Cardiac muscle cell (in vitro differentiated cells and primary cell): Measurements from ENCODE around the gene TNNT2. TPM values are rescaled to one million over a fixed set of nuclear protein-coding genes. Genes with fewer than 3 reads are reported as not detected.

ENCODE experiments used
- DNase-seq, 2 donors: peaks; one replicate each; pipeline versions ENCODE4 v3.0.0 to v3.0.0-alpha.2; 2010 to 2017; ENCODE audit warnings: low read depth in 1 of 2, low spot score in 1 of 2
- H3K27ac ChIP-seq: fragments of 200-600 bp; sonication (generic); 2 replicates; pipeline ENCODE4 v1.5.1; 2016
- H3K27me3 ChIP-seq: fragments of 200-600 bp; sonication (generic); 2 replicates; pipeline ENCODE4 v1.6.0; 2016; ENCODE audit warnings: control low read depth
- H3K36me3 ChIP-seq: fragments of 200-600 bp; sonication (generic); 2 replicates; pipeline ENCODE4 v1.5.1; 2016; ENCODE audit warnings: control low read depth
- H3K4me1 ChIP-seq: fragments of 200-600 bp; sonication (generic); 2 replicates; pipeline ENCODE4 v1.8.1; 2017; ENCODE audit warnings: low read depth, mild to moderate bottlenecking, mixed run types
- H3K4me3 ChIP-seq: fragments of 200-600 bp; sonication (generic); 2 replicates; pipeline ENCODE4 v1.5.1; 2016; ENCODE audit warnings: mild to moderate bottlenecking
- H3K9me3 ChIP-seq: fragments of 200-600 bp; sonication (generic); 2 replicates; pipeline ENCODE4 v1.5.1; 2017; ENCODE audit warnings: low read depth, mild to moderate bottlenecking, control low read depth
- CTCF ChIP-seq: IDR thresholded peaks from 2 replicates; pipeline ENCODE4 v1.5.1; 2012; ENCODE audit warnings: low read depth, mild to moderate bottlenecking, low read length
- polyA plus RNA-seq: library from polyadenylated mRNA; unstranded; fragments of >200 nt; fragmentation: Nextera tagmentation; extraction: Ambion mirVana; gene quantifications from 2 replicates; pipeline ENCODE4 v1.2.1, GENCODE V29; 2016
- total RNA-seq: library from RNA; depleted of rRNA; stranded (reverse); fragments of >200 nt; gene quantifications from 2 replicates; pipeline ENCODE4 v1.2.3, GENCODE V29; 2016

TNNT2 gene
- total and polyA plus RNA-seq, 2 experiments from 2014 or later = 7,232 to 9,291 TPM

- peak overlapping the region; percentile 95 for H3K27ac ChIP-seq
Observed at GRCh38 chr1:201378804-201379203, 1.3 kb upstream of the TNNT2 start.

GRCh38 chr1:201376464-201377374 is 761 bp downstream of the TNNT2 start:
- Histone ChIP-seq H3K27ac (peak overlapping the region; percentile 98), H3K9me3 (no peaks in the 10 kb centered on the region), H3K36me3 (peaks cover 25% of the 10 kb centered on the region), H3K4me1 (peaks cover 63% of the 10 kb centered on the region), H3K27me3 (no peaks in the 10 kb centered on the region), H3K4me3 (peak overlapping the region; percentile 80)
- peak; percentile 44 to 71 for DNase-seq
- TF ChIP-seq CTCF = peak; percentile 75

More at GRCh38 chr1:201378804-201379203, 1.3 kb upstream of the TNNT2 start:
- Histone ChIP-seq H3K4me3 (no peak overlapping the region), H3K4me1 (peaks cover 63% of the 10 kb centered on the region), H3K9me3 (no peaks in the 10 kb centered on the region), H3K36me3 (peaks cover 4% of the 10 kb centered on the region), H3K27me3 (no peaks in the 10 kb centered on the region)
- no peak for DNase-seq
- TF ChIP-seq CTCF = no peak

- DNase-seq = no peak
- H3K27me3 ChIP-seq = no peaks in the 10 kb centered on the region
- TF ChIP-seq CTCF = no peak
- no peaks in the 10 kb centered on the region for H3K9me3 ChIP-seq
- H3K4me1 ChIP-seq = peaks cover 63% of the 10 kb centered on the region
- H3K36me3 ChIP-seq = peaks cover 32% of the 10 kb centered on the region
- H3K27ac ChIP-seq = peak overlapping the region; percentile 98
- peak overlapping the region; percentile 80 for H3K4me3 ChIP-seq
Observed at GRCh38 chr1:201376107-201376463, 1.4 kb downstream of the TNNT2 start.

- peak; percentile 18 for TF ChIP-seq CTCF
- Histone ChIP-seq H3K4me1 (peaks cover 62% of the 10 kb centered on the region), H3K36me3 (peaks cover 41% of the 10 kb centered on the region), H3K9me3 (no peaks in the 10 kb centered on the region), H3K4me3 (peak overlapping the region; percentile 80), H3K27me3 (no peaks in the 10 kb centered on the region), H3K27ac (peak overlapping the region; percentile 98)
- DNase-seq = no peak
Observed at GRCh38 chr1:201375169-201375568, 2.3 kb downstream of the TNNT2 start.

- Histone ChIP-seq H3K4me1 (peaks cover 54% of the 10 kb centered on the region), H3K36me3 (peaks cover 49% of the 10 kb centered on the region), H3K9me3 (no peaks in the 10 kb centered on the region), H3K27me3 (no peaks in the 10 kb centered on the region), H3K4me3 (peak overlapping the region; percentile 80), H3K27ac (peak overlapping the region; percentile 98)
- TF ChIP-seq CTCF = no peak
- DNase-seq = peak in 1 of 2 donors; percentile 74
Observed at GRCh38 chr1:201374364-201374763, 3.1 kb downstream of the TNNT2 start.
